Frontal cortex (tissue), 4 donors: ENCODE results near the gene HS3ST4. TPM values are rescaled to one million over a fixed set of nuclear protein-coding genes. Genes with fewer than 3 reads are reported as not detected.
"Not testable (repeated sequence)": the region's sequence is repeated elsewhere in the genome, so short reads cannot be mapped to it uniquely, and the experiment has no call there.

ENCODE experiments used
- DNase-seq, 2 donors: peaks; one replicate each; pipeline ENCODE4 v3.0.0; 2012; ENCODE audit warnings: low spot score in 2 of 2
- FAIRE-seq: peaks from 2 replicates; lab custom pipeline; 2012; peaks lifted over from hg19 to GRCh38; lab: Jason Lieb, UNC
- total RNA-seq: library from RNA; depleted of rRNA; stranded (reverse); fragments of >200 nt; gene quantifications from one replicate; pipeline ENCODE4 v1.2.3, GENCODE V29; 2014
- donor health status: control.
- donor health status: control.
- donor health status: control.

The HS3ST4 gene
- total RNA-seq, 1 donor from 2014 or later = 7.7 TPM

DNA sequence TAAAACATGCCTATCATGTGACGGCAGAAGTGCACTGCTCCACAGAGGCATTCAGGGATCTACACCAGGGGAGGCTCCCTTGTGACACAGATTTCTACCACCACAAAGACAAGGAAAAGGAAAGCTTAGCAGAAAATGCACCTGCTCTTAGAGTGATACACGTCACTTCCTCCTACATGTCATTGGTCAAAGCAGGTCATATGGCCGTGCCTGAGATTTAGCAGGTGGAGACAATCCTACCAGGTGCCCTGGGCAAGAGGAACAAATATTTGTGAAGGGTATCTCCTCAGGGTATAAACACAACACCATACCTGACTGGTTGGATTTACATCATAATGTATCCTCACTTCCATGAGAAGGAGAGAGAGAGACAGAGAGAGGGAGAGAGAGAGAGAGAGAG, 362.1 kb downstream of the HS3ST4 start:
- FAIRE-seq (no peak), DNase-seq (no peak)

DNA sequence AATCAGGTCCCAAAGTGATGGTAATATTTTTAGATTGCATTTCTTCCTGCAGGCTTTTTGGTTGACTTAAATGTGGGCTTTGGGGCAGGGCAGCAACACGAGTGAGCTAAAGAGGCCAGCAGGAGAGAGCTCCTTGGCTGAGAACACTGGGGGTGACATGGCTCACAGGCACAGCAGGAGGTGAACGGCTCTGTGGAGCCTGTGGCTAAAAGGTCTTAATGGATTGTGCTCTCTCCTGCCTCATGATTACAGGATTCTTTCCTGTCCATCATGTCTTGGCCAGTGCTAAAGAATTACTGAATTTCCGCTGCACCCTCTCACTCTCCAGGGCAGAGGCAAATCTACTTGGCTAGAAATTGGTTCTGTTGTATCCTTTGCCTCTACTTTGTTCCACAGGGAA, 366.6 kb downstream of the HS3ST4 start:
- FAIRE-seq (no peak), DNase-seq (no peak)

DNA sequence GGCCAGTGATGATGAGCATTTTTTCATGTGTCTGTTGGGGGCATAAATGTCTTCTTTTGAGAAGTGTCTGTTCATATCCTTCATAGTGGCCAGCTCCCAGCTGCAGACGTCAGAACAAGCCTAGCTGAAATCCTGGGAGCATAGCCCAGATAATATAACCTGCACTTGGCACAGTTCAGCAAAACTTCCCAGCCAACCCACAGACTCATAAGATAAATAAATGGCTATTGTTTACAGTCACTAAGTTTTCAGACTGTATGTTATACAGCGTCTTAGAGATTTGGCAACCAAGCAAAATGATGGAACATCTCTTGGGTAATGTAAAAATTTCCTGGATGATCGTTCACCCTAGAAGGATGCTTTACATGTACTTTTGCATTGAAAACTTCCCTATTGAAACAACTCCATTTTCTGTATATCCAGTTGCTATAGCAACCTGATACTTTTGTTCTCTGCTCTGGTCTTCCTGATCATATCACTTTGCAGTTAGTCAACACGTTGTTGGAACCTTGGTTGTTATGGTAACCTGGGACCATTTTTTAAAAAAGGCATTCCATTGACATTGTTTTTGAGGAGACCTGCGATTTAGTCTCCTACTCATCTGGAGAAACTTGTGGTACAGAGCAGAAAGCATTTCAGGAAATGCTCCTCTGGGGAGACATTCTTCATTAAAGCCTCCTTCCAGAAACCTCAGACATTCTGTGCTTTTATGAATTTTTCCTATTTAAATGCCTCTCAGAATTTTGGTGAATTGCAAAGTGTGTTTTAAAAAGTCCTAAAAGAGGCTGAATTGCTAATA, 378.7 kb downstream of the HS3ST4 start:
- no peak for FAIRE-seq
- DNase-seq = no peak

DNA sequence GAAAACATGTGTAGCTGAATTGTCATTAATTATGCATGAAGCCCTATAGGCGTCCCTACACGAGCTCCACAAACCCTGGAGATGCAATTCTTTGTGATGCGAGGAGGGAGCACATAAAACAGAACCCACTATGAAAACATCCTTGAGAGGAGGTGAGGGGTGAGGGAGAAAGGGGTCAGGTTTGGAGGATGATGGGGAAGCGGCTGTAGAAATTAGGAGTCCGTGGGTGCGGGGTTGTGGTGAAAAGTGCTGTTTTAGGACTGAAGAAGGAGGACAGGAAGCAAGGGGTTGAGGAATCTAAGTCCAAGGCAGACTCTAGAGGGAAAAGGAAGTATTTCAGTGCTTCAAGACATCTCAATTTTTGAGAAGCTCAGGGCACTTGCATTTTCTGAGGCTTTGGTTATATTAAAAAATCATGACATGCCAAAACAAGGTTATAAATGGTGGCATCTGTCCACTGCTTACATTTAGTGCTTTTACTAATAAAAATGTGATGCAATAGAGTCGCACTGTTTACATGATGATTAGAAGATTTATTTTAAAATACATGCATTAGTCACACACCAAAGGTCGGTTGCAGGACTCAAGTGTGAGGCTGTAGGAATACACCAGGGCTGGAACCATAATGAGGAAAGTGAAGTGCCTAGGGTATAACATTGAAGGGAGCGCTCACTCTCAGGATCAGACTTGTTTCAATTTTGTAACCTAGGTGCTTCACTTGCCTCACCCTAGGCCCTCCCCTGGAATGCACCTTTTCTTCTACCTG, 379.5 kb downstream of the HS3ST4 start:
- FAIRE-seq = no peak
- DNase-seq = no peak

DNA sequence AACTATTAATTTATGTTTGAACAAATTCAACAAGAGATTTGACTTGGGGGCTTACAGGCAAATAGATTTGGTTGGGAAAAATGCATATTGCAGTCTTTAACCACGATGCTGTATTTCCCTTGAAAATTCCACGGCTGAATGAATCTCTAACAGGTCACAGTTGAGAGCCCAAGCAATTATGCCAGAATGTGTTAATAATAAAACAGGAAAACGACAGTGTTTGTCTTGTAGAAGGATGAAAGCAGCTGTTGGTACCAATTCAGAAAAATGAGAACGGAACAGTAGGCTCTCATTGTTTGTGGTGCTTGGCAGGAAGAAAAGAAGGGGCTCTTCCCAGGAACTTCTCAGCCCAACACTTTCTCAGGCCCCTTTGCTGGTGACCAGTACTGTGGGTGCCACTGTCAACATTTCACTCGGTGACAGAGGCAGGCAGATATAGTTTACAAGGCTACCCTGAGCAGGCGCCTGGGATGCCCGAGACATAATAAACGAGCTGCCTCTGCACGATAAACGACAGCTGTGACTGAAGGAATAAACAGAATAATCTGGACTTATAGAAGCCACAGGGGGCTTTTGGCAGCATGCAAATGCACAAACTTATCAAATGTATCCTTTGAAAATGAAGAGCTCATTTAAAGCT, 387.1 kb downstream of the HS3ST4 start:
- DNase-seq (no peak), FAIRE-seq (no peak)

DNA sequence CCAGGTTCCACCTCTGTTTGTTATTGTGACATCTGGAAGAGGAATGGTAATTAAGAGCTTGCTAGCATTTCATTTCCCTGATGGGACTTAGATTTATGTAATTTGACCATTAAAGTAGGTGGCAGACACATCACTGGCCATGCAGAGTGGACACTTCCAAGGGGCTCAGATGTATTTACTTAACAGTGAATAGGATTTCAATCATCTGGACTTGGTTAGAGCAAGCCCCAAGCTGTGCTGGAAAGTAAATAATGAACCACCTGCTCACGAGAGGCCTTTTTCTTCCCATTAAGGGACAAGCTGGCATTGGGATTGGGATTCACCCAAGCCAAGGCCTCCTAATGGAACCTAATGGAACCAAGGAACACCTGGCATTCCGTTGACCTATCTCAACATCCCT, 395.3 kb downstream of the HS3ST4 start:
- DNase-seq (no peak), FAIRE-seq (no peak)

DNA sequence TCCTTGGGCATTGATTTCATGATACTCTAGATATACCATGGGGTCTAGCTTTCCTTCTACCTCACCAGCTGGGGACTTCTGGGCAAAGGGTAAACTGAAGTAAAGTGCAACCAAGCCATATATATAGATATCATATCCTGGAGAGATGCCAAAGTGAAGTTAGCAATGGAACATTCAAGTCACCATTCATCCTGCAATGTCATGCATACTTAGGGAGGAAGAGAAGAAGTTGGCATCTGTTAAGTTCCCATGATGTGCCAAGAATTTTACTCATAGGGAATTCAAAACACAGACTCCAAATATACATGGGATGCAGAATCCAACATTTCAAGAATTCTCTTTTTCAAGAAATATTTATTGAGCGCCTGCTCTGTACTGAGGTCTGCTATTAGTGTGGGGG, 399.8 kb downstream of the HS3ST4 start:
- FAIRE-seq = no peak
- no peak for DNase-seq

DNA sequence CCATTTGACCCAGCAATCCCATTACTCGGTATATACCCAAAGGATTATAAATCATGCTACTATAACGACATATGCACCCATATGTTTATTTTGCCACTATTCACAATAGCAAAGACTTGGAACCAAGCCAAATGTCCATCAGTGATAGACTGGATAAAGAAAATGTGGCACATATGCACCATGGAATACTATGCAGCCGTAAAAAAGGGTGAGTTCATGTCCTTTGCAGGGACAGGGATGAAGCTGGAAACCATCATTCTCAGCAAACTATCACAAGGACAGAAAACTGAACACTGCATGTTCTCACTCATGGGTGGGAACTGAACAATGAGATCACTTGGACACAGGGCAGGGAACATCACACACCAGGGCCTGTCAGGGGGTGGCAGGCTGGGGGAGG, 406.4 kb downstream of the HS3ST4 start:
- FAIRE-seq = not testable (repeated sequence)

DNA sequence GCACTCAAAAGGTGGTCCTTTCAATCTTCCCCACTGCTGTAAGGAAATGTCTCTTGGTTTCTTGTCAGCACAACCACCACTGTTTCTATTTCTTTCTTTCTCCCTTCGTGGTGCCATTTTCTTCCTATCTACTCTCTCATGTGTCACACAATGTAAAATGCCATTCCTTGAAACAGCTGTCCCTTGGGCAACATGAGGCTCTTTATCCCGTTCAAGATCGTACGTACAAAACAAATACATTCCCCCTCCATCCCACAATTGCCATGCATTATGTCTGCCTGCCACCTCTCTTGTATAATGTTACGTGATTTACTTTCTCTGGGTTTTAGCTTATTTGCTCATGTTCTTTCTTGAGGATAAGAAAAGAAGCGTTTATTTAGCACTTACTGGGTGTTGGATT, 410.6 kb downstream of the HS3ST4 start:
- no peak for FAIRE-seq

More for the DNA sequence above, 406.4 kb downstream of the HS3ST4 start:
- DNase-seq = not testable (repeated sequence)

DNA sequence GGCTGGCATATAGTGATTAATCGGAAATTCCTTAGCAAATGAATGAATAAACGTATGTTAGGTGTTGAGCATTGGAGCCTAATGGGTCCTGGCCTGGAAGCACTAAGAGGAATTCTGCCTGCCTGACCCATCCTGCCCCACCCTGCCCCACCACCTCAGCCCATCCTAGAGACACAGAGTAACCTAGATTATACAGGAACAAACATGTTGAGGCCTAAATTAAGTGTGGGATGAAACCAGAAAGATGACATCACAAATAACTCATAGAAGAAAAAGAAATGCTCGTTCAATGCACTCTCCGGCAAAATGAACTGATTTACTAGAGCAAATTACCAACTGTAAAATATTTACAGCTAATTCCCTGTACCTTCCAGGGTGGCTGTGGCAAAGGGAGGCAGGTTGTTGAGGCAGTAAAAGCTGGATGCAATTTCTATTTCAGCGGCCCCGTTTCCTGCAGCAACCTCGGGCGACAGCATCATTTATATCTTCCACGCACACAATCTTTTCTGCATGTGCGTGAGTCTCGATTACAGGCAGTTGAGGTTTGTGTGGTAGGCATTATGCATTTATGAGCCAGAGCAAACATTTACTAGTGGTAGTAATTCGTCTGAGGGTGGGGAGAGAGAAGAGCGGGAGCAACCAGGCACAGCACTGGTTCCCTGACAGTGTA, 417.2 kb downstream of the HS3ST4 start:
- DNase-seq (no peak), FAIRE-seq (no peak)

More for the DNA sequence above, 410.6 kb downstream of the HS3ST4 start:
- no peak for DNase-seq

DNA sequence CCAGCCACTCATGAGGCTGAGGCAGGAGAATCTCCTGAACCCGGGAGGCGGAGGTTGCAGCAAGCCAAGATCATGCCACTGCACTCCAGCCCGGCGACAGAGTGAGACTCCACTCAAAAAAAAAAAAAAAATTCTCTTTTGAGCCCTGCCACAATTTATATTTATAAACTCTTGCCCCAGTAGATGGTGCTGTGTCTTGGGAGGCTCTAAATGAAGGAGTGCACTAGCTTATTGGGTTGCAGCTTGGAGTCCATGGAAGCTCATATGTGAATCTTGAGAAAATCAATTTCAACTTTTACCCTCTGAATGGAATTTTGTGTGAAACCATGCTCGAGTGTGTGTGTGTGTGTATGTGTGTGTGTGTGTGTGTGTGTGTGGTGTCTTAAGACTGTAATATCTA, 420.1 kb downstream of the HS3ST4 start:
- DNase-seq (no peak), FAIRE-seq (no peak)

DNA sequence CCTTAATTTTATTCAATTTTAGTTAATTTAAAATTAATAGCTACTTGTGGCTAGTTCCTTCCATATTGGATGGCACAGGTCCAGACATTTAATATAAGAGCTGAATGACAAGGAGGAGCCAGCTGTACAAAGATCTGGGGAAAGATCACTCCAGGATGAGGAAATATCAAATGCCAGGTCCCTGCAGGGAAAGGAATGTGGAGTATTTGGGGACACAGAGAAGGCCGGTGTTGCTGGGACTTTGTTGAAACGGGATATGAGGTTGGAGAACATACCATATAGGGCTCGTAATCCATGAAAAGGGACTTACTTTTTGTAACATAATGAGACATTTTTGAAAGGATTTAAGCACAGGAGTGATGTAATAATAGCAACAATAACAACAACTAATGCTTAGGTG, 426.8 kb downstream of the HS3ST4 start:
- DNase-seq = no peak
- no peak for FAIRE-seq

DNA sequence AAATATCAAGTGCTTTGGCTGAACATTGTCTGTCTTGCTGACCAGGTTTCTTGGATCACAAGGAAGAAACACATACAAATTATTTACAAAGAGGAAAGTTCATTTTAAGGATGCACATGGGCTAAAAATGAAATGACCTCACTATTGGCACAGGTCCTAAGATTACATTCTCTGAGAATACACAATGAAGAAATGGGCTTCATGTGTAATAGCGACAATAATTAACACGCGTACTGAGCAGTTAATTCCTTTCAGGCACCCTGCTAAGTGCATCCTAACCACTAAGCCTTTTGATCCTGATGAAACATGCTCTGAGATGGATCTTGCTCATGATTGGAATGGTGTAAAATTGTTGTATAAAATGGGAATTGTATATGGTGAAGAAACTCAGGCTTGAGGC, 429.0 kb downstream of the HS3ST4 start:
- no peak for DNase-seq
- FAIRE-seq = no peak

DNA sequence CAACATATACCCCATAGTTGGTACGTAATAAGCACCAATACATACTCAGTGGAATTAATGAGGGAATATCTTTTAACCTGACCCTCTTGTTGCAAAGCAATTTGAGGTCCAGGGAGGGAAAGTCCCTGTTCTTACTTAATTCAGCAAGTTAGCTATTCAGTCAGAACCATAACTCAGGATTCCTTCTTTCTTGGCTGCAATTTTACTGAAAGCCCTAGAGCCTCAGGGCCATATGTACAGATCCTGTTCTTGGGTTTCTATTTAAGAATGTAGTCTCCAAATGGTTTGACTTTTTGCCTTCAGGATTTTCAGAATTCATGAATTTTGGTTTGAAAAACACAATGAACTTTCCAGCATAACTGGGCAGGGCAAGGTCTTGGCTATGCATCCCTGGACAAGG, 436.5 kb downstream of the HS3ST4 start:
- no peak for DNase-seq

DNA sequence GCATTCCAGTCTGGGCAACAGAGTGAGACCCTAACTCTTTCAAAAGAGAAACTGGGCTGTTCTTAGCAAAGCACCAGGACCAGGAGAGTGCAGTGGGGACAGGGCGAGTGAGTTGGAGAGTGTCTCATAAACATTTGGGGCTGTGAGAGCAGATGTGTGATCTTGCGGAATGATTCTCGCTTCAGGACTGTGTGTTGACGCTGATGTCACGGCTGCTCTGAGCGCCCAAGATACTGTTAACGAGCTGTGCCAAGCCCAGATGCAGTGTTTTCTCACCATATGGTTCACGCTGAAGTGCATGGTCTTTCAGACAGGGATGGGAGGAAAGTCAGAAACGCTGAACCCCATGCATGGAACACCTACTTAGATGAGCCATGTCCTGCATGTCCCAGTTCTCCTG, 438.2 kb downstream of the HS3ST4 start:
- no peak for FAIRE-seq
- DNase-seq = no peak

More for the DNA sequence above, 436.5 kb downstream of the HS3ST4 start:
- FAIRE-seq = no peak

DNA sequence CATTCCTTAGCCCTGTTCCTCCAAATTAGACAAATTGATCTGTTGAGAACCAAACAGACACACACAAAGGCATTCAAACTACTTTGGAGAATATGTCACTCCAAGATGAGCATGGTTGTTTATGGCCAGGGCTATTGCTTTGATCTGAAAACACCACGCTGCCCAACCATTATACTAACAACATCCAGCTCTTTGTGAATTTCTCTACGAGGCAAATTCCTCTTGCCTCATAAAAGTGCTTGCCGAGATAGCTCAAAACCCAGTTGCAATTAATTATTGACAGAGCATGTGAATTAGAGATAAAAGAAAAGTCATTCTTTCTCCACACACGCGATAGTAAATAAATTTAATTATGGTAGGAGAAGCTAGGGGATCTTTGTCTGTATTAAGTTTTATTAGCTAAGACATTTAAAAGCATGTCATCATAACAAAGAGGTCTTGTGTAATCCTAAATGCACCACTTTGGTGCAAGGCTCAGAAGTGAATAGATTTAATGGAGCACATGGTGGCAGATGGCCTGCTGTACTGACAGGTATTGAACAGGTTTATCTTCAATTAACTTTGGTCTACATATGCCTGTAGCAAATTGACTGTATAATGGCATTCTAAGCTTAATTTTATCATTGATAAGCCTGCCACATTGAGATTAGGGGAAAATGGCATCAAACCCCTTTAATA, 441.8 kb downstream of the HS3ST4 start:
- DNase-seq (no peak), FAIRE-seq (no peak)

DNA sequence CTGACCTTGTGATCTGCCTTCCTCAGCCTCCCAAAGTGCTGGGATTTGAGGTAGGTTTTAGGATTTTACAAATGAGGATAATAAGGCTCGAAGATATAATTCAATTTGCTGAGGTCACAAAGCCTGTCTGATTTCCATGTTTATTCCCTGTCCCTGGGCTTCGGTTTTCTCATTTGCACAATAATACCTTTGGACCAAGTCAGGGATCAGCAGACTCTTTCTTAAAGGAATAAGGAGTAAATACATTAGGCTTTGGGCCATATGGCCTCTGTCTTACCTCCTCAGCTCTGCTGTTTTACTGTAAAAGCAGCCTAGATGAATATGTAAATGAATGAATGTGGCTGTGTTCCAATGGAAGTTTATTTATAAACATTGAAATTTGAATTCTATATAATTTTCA, 442.8 kb downstream of the HS3ST4 start:
- FAIRE-seq = no peak
- DNase-seq = no peak

DNA sequence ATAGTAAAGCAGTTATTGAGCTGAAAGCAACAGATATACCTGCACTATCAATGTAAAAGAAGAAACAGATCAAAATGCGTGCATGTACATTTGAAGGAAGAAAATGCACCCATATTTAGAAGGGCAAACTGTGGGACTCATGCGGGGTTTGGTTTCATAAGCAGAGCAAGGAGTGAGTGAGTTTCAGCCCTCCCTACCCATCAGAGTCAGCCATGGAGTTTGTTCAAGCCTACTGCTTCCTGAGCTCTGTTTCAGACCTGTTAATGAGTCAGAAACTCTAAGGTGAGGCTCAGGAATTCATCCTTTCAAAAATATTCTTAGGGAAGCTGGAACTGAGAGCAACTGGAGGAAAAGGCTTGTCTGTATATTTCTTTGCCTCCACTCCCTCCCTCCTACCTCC, 446.2 kb downstream of the HS3ST4 start:
- FAIRE-seq (no peak), DNase-seq (no peak)

DNA sequence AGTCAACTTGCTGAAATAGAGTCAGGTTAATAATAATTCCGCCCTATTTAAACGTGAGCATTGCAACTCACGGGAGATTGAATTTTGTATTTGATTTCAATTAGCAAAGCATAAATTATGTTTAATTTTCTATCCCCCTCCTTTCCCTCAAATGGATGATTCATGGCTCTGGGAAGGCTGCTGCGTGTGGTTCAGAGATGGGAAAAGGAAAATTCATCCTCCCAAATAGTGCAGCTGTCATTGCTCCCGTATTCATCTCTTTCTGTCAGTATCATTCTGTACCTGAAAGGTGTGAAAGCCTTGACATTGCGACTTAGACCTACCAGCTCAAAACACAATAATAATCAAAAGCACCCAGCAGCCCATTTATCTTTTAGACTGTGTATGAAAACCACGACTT, 447.3 kb downstream of the HS3ST4 start:
- FAIRE-seq = no peak
- no peak for DNase-seq

DNA sequence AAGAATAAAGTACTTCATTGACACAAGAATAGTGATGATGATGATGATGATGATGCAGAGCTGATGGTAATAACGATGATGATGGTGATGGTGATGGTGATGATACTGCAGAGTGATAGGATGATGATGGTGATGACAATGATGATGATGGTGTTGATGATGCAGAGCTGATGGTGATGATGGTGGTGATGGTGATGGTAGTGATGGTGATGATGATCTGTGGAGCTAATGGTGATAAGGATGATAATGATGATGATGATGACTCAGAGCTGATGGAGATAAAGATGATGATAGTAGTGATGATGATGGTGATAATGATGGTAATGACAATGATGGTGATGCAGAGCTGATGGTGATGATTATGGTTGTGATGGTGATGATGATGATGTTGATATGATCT, 448.1 kb downstream of the HS3ST4 start:
- FAIRE-seq (no peak), DNase-seq (no peak)
